PFSK-1 (cell line): ENCODE data around the gene KRTAP4-3.

ENCODE experiments used
- POLR2AphosphoS5 ChIP-seq: IDR thresholded peaks from 2 replicates; pipeline ENCODE4 v1.6.1; 2012; ENCODE audit warnings: low read depth, mild to moderate bottlenecking, control low read depth, low read length, moderate library complexity
- TAF1 ChIP-seq: IDR thresholded peaks from 2 replicates; pipeline ENCODE4 v1.6.1; 2012; ENCODE audit warnings: low read length, control low read depth, borderline replicate concordance; ENCODE audit not compliant: insufficient read depth
- TF ChIP-seq, protein P1 (sequence below), 2 experiments: IDR thresholded peaks; 2 replicates each; pipeline versions ENCODE4 v1.6.1 to v1.8.0; 2011 to 2012; ENCODE audit warnings: low read depth in 2 of 2, low read length in 2 of 2, control low read depth in 1 of 2, inconsistent platforms in 1 of 2, mild to moderate bottlenecking in 1 of 2, moderate library complexity in 1 of 2; ENCODE audit not compliant: insufficient read depth in 1 of 2

- TF ChIP-seq, protein P1, sequence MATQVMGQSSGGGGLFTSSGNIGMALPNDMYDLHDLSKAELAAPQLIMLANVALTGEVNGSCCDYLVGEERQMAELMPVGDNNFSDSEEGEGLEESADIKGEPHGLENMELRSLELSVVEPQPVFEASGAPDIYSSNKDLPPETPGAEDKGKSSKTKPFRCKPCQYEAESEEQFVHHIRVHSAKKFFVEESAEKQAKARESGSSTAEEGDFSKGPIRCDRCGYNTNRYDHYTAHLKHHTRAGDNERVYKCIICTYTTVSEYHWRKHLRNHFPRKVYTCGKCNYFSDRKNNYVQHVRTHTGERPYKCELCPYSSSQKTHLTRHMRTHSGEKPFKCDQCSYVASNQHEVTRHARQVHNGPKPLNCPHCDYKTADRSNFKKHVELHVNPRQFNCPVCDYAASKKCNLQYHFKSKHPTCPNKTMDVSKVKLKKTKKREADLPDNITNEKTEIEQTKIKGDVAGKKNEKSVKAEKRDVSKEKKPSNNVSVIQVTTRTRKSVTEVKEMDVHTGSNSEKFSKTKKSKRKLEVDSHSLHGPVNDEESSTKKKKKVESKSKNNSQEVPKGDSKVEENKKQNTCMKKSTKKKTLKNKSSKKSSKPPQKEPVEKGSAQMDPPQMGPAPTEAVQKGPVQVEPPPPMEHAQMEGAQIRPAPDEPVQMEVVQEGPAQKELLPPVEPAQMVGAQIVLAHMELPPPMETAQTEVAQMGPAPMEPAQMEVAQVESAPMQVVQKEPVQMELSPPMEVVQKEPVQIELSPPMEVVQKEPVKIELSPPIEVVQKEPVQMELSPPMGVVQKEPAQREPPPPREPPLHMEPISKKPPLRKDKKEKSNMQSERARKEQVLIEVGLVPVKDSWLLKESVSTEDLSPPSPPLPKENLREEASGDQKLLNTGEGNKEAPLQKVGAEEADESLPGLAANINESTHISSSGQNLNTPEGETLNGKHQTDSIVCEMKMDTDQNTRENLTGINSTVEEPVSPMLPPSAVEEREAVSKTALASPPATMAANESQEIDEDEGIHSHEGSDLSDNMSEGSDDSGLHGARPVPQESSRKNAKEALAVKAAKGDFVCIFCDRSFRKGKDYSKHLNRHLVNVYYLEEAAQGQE (IDR thresholded peaks at IDR 0.05; ENCODE audit: insufficient read depth in 1 of 2, low read depth in 2 of 2, low read length in 2 of 2) = no peak
- TF ChIP-seq TAF1 = no peak
- TF ChIP-seq POLR2AphosphoS5 = no peak
Measured at GRCh38 chr17:41178341-41178740, 10.3 kb upstream of the KRTAP4-3 start.
